MCF 10A (cell line): Measurements from ENCODE around the gene RAMP3. TPM values are rescaled to one million over a fixed set of nuclear protein-coding genes. Genes with fewer than 3 reads are reported as not detected.

Experiments used
- BruUV-seq: library from RNA; stranded (reverse); fragments of 400-500 nt; replicated peaks from 2 replicates; lab custom pipeline; 2021; lab: Mats Ljungman, UMichigan
- CTCF ChIA-PET: fragments of 300-600 bp; sonication (Branson Sonifier 250); formaldehyde crosslinking; extraction: SDS; loops from one replicate; lab custom pipeline; 2021; ENCODE audit warnings: antibody characterized with exemption, inconsistent platforms; lab: Yijun Ruan, JAX
- POLR2A ChIA-PET: fragments of 300-600, 350-650 bp; sonication (Branson Sonifier 250); formaldehyde crosslinking; extraction: SDS; loops from one replicate; lab custom pipeline; 2020; ENCODE audit warnings: antibody characterized with exemption, inconsistent platforms; lab: Yijun Ruan, JAX
- DNase-seq: peaks from one replicate; pipeline ENCODE4 v3.0.0-alpha.2; 2018; ENCODE audit not compliant: unreplicated experiment
- H3K27ac Mint-ChIP-seq: one replicate; pipeline ENCODE4 v1.8.0; 2022; ENCODE audit warnings: mild to moderate bottlenecking, low read depth, mixed read lengths; ENCODE audit not compliant: unreplicated experiment
- H3K27me3 Mint-ChIP-seq: one replicate; pipeline ENCODE4 v1.8.0; 2022; ENCODE audit warnings: mixed read lengths; ENCODE audit not compliant: insufficient read depth, unreplicated experiment
- H3K36me3 Mint-ChIP-seq: one replicate; pipeline ENCODE4 v1.8.0; 2022; ENCODE audit warnings: mild to moderate bottlenecking, moderate library complexity, mixed read lengths; ENCODE audit not compliant: insufficient read depth, unreplicated experiment
- H3K4me1 Mint-ChIP-seq: one replicate; pipeline ENCODE4 v1.8.0; 2022; ENCODE audit warnings: mixed read lengths; ENCODE audit not compliant: insufficient read depth, unreplicated experiment
- H3K4me3 Mint-ChIP-seq: one replicate; pipeline ENCODE4 v1.8.0; 2022; ENCODE audit warnings: mild to moderate bottlenecking, moderate library complexity, mixed read lengths; ENCODE audit not compliant: unreplicated experiment
- H3K9me3 Mint-ChIP-seq: one replicate; pipeline ENCODE4 v1.8.0; 2022; ENCODE audit warnings: mixed read lengths; ENCODE audit not compliant: unreplicated experiment
- CTCF ChIP-seq: fragments of 200-600 bp; IDR thresholded peaks from one replicate; pipeline ENCODE4 v1.8.0; 2022; ENCODE audit warnings: antibody characterized with exemption, mild to moderate bottlenecking; ENCODE audit not compliant: unreplicated experiment
- intact Hi-C: fragments of 100-400 bp; cut with micrococcal nuclease; formaldehyde crosslinking; loops from 2 replicates; pipeline ENCODE4 v1.14.1; 2022
- total RNA-seq: library from RNA; stranded (reverse); gene quantifications from 2 replicates; pipeline ENCODE4 v1.2.3, GENCODE V29; 2022

RAMP3 gene
- total RNA-seq, 1 experiment from 2014 or later: not detected

GRCh38 chr7:45174966-45175765 lies 17.6 kb downstream of the RAMP3 start:
- CTCF ChIA-PET: no interaction called here
- peaks cover 43% of the 10 kb centered on the region for H3K27me3 Mint-ChIP-seq

GRCh38 chr7:45176091-45176490 lies 18.5 kb downstream of the RAMP3 start:
- ChIA-PET POLR2A (no interaction called here), CTCF (no interaction called here)
- TF ChIP-seq CTCF: no peak
- intact Hi-C loops: no loop called here
- Mint-ChIP-seq H3K9me3 (no peaks in the 10 kb centered on the region), H3K4me1 (no peaks in the 10 kb centered on the region), H3K27me3 (peaks cover 49% of the 10 kb centered on the region), H3K4me3 (no peak overlapping the region), H3K36me3 (no peaks in the 10 kb centered on the region), H3K27ac (no peak overlapping the region)
- BruUV-seq: no TSS peak
- no peak for DNase-seq

More at GRCh38 chr7:45174966-45175765, 17.6 kb downstream of the RAMP3 start:
- Mint-ChIP-seq H3K36me3 (no peaks in the 10 kb centered on the region), H3K4me1 (no peaks in the 10 kb centered on the region), H3K4me3 (no peak overlapping the region), H3K9me3 (no peaks in the 10 kb centered on the region), H3K27ac (no peak overlapping the region)
- intact Hi-C loops: no loop called here
- DNase-seq: no peak
- TF ChIP-seq CTCF: no peak
- BruUV-seq: no TSS peak
- POLR2A ChIA-PET: no interaction called here

- Mint-ChIP-seq H3K9me3 (no peaks in the 10 kb centered on the region), H3K4me3 (no peak overlapping the region), H3K4me1 (no peaks in the 10 kb centered on the region), H3K27ac (no peak overlapping the region), H3K27me3 (peaks cover 59% of the 10 kb centered on the region), H3K36me3 (no peaks in the 10 kb centered on the region)
- intact Hi-C loops: no loop called here
- BruUV-seq: no TSS peak
- DNase-seq: no peak
- no peak for TF ChIP-seq CTCF
- ChIA-PET CTCF (no interaction called here), POLR2A (no interaction called here)
These were observed 19.5 kb downstream of the RAMP3 start for GRCh38 chr7:45176886-45177731.

- Mint-ChIP-seq H3K27ac (no peak overlapping the region), H3K27me3 (peaks cover 59% of the 10 kb centered on the region), H3K9me3 (no peaks in the 10 kb centered on the region), H3K4me3 (no peak overlapping the region), H3K4me1 (no peaks in the 10 kb centered on the region), H3K36me3 (no peaks in the 10 kb centered on the region)
- CTCF ChIA-PET: no interaction called here
- no TSS peak for BruUV-seq
- no peak for DNase-seq
- POLR2A ChIA-PET: no interaction called here
- intact Hi-C loops: no loop called here
- TF ChIP-seq CTCF: no peak
These were observed 20.2 kb downstream of the RAMP3 start for GRCh38 chr7:45177801-45178200.
